Calu3 (cell line): Measurements from ENCODE around the gene TOM1L2. TPM values are rescaled to one million over a fixed set of nuclear protein-coding genes. Genes with fewer than 3 reads are reported as not detected.
A peak's percentile ranks its signal among the peaks of the same experiment; 100 is the strongest.

Experiments
- BruUV-seq: library from RNA; stranded (reverse); fragments of 400-500 nt; replicated peaks from 2 replicates; lab custom pipeline; 2021; lab: Mats Ljungman, UMichigan
- CTCF ChIA-PET: fragments of 300-600 bp; sonication (Branson Sonifier 250); formaldehyde crosslinking; loops from one replicate; lab custom pipeline; 2022; ENCODE audit warnings: antibody characterized with exemption; lab: Charles Lee
- DNase-seq: peaks from one replicate; pipeline ENCODE4 v3.0.0; 2022
- H3K27ac Mint-ChIP-seq: one replicate; pipeline ENCODE4 v1.8.0; 2022; ENCODE audit warnings: mixed read lengths; ENCODE audit not compliant: unreplicated experiment
- H3K27me3 Mint-ChIP-seq: one replicate; pipeline ENCODE4 v1.8.0; 2022; ENCODE audit warnings: mixed read lengths; ENCODE audit not compliant: unreplicated experiment
- H3K36me3 Mint-ChIP-seq: one replicate; pipeline ENCODE4 v1.8.0; 2022; ENCODE audit warnings: mild to moderate bottlenecking, moderate library complexity, mixed read lengths; ENCODE audit not compliant: insufficient read depth, unreplicated experiment
- H3K4me1 Mint-ChIP-seq: one replicate; pipeline ENCODE4 v1.8.0; 2022; ENCODE audit warnings: mild to moderate bottlenecking, low read depth, mixed read lengths; ENCODE audit not compliant: unreplicated experiment
- H3K4me3 Mint-ChIP-seq: one replicate; pipeline ENCODE4 v1.8.0; 2022; ENCODE audit warnings: mild to moderate bottlenecking, low read depth, moderate library complexity, mixed read lengths; ENCODE audit not compliant: unreplicated experiment
- H3K9me3 Mint-ChIP-seq: one replicate; pipeline ENCODE4 v1.8.0; 2022; ENCODE audit warnings: low read depth, mixed read lengths; ENCODE audit not compliant: unreplicated experiment
- CTCF ChIP-seq: fragments of 200-600 bp; IDR thresholded peaks from one replicate; pipeline ENCODE4 v1.8.0; 2022; ENCODE audit warnings: antibody characterized with exemption; ENCODE audit not compliant: unreplicated experiment
- intact Hi-C: fragments of 100-400 bp; cut with micrococcal nuclease; formaldehyde crosslinking; loops from one replicate; pipeline ENCODE4 v1.10.0; 2022; ENCODE audit not compliant: unreplicated experiment
- total RNA-seq: library from RNA; stranded (reverse); gene quantifications from 2 replicates; pipeline ENCODE4 v1.2.3, GENCODE V29; 2022

TOM1L2 gene
- total RNA-seq, 1 experiment from 2014 or later = 20.1 TPM

- Mint-ChIP-seq H3K9me3 (no peaks in the 10 kb centered on the region), H3K4me1 (peaks cover 7% of the 10 kb centered on the region), H3K4me3 (no peak overlapping the region), H3K27me3 (no peaks in the 10 kb centered on the region), H3K27ac (peak overlapping the region; percentile 41), H3K36me3 (peaks cover 67% of the 10 kb centered on the region)
- intact Hi-C loops = no loop called here
- CTCF ChIA-PET = interaction anchor here (0.6 kb wide), 1 partner anchor 20 kb away, joined by 3 read pairs; no protein-coding TSS in a partner anchor
- DNase-seq = no peak
- TF ChIP-seq CTCF = no peak
- no TSS peak for BruUV-seq
These were observed 166.2 kb downstream of the TOM1L2 start for GRCh38 chr17:17806035-17806434.

- Mint-ChIP-seq H3K4me1 (peaks cover 7% of the 10 kb centered on the region), H3K27ac (peak overlapping the region; percentile 41), H3K27me3 (no peaks in the 10 kb centered on the region), H3K36me3 (peaks cover 63% of the 10 kb centered on the region), H3K9me3 (no peaks in the 10 kb centered on the region), H3K4me3 (no peak overlapping the region)
- TF ChIP-seq CTCF = no peak
- CTCF ChIA-PET = no interaction called here
- DNase-seq = no peak
- intact Hi-C loops = no loop called here
- BruUV-seq = no TSS peak
These were observed 166.6 kb downstream of the TOM1L2 start for GRCh38 chr17:17805575-17805974.

DNA sequence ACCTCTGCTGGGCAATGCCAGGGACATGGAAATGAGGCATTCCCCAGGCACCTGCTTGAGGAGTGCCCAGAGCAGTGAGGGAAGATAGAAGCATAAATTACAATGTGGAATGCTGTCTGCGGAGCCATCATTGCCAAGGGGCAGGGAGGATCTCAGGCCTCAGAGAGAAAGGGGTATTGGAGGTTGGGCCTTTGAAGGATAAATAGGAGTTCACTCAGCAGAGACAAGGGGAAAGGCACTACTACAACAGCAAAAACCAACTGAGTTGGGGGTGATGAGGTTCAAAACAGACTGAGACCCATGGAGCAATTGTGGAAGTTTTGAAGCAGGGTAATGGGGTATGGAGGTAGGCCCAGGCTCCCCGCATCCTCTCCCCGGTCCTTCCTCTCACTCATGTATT lies 168.2 kb downstream of the TOM1L2 start:
- H3K9me3 Mint-ChIP-seq = no peaks in the 10 kb centered on the region
- CTCF ChIA-PET = no interaction called here
- H3K4me3 Mint-ChIP-seq = no peak overlapping the region
- no TSS peak for BruUV-seq
- intact Hi-C loops = no loop called here
- H3K27ac Mint-ChIP-seq = no peak overlapping the region
- H3K27me3 Mint-ChIP-seq = no peaks in the 10 kb centered on the region
- TF ChIP-seq CTCF = no peak
- DNase-seq = no peak
- H3K36me3 Mint-ChIP-seq = peaks cover 57% of the 10 kb centered on the region
- H3K4me1 Mint-ChIP-seq = peaks cover 7% of the 10 kb centered on the region

DNA sequence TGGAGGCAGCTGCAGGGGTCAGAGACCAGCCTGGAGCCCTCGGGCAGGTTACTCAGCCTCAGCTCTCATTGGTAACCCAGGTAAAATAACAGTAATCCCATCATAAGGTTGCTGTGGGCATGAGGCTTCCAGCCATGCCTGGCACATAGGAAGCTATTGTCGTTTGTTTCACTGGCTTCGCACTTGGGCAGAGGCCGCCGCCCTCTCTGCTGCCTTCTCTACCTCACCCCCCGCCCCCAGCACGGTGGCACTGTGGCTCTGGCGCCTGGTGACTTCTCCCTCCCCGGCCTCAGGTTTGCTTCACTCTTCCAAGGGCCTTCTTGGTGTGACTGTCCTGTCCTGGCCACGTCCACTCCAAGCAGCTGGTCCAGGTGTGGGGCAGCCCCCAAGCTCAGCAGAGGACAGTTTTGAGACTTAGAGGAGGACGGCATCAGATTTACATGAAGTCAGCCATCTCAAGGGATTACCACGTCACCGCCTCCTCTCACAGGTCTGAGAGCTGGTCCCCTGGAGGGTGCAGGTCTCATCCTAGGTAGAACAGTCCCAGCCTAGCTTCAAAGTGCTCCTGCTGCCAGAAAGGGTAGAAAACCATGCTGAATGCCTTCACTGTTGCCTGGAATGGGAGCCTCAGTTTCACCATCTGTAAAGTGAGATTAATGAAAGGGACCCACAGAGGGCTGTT lies 170.3 kb downstream of the TOM1L2 start:
- no TSS peak for BruUV-seq
- TF ChIP-seq CTCF = no peak
- Mint-ChIP-seq H3K36me3 (peaks cover 53% of the 10 kb centered on the region), H3K4me1 (peaks cover 7% of the 10 kb centered on the region), H3K4me3 (no peak overlapping the region), H3K27me3 (no peaks in the 10 kb centered on the region), H3K9me3 (no peaks in the 10 kb centered on the region), H3K27ac (no peak overlapping the region)
- no peak for DNase-seq
- CTCF ChIA-PET = no interaction called here
- intact Hi-C loops = no loop called here
